B cell (primary cell): Measurements from ENCODE around the gene CDC42BPA. TPM values are rescaled to one million over a fixed set of nuclear protein-coding genes. Genes with fewer than 3 reads are reported as not detected.

Experiments
- ATAC-seq: fragments of 200-7000 bp; cut with Tn5 transposase; one replicate; pipeline ENCODE4 v1.10.0; 2021; ENCODE audit warnings: low read depth, mild to moderate bottlenecking, moderate number of reproducible peaks, moderate library complexity
- CTCF ChIA-PET: fragments of 350-600 bp; sonication (Branson Sonifier 250); formaldehyde crosslinking; loops from one replicate; lab custom pipeline; 2021; ENCODE audit warnings: antibody characterized with exemption, inconsistent platforms; lab: Charles Lee
- POLR2A ChIA-PET: fragments of 350-600 bp; sonication (Branson Sonifier 250); formaldehyde crosslinking; loops from one replicate; lab custom pipeline; 2021; ENCODE audit warnings: antibody characterized with exemption; lab: Charles Lee
- DNase-seq: peaks from one replicate; pipeline ENCODE4 v3.0.0; 2013
- H2AFZ ChIP-seq: 2 replicates; pipeline ENCODE4 v1.6.1; 2012; ENCODE audit warnings: mild to moderate bottlenecking, low read depth, low read length; ENCODE audit not compliant: insufficient read depth, poor library complexity, severe bottlenecking
- H3K27ac ChIP-seq, 2 donors: 1 replicate in 1 of 2; 2 replicates in 1 of 2; pipeline ENCODE4 v1.5.1; 2012 to 2013; ENCODE audit warnings: low read length in 2 of 2, mild to moderate bottlenecking in 2 of 2, moderate library complexity in 1 of 2
- H3K27me3 ChIP-seq, 4 experiments: fragments of 200-600 bp in 1 of 4; sonication (generic) in 1 of 4; replicated peaks in 1 of 4; 1 replicate in 2 of 4; 2 replicates in 2 of 4; pipeline versions ENCODE4 v1.6.1 to v1.7.0; 2013 to 2016; ENCODE audit warnings: low read length in 3 of 4, mild to moderate bottlenecking in 2 of 4, mixed read lengths in 1 of 4, moderate library complexity in 1 of 4; ENCODE audit not compliant: insufficient read depth in 4 of 4, control insufficient read depth in 3 of 4; ENCODE audit errors: control extremely low read depth in 1 of 4
- H3K36me3 ChIP-seq, 2 experiments: replicated peaks in 1 of 2; 1 replicate in 1 of 2; 2 replicates in 1 of 2; pipeline versions ENCODE4 v1.6.1 to v1.7.1; 2013; ENCODE audit warnings: low read length in 1 of 2; ENCODE audit not compliant: insufficient read depth in 2 of 2, control insufficient read depth in 1 of 2; ENCODE audit errors: control extremely low read depth in 1 of 2, extremely low read depth in 1 of 2
- H3K4me1 ChIP-seq, 2 donors: fragments of 200-600 bp in 1 of 2; sonication (generic) in 1 of 2; 1 replicate in 1 of 2; 2 replicates in 1 of 2; pipeline versions ENCODE4 v1.5.1 to v1.6.1; 2013 to 2017; ENCODE audit warnings: low read length in 2 of 2; ENCODE audit not compliant: control insufficient read depth in 2 of 2, insufficient read depth in 2 of 2
- H3K4me2 ChIP-seq: replicated peaks from 2 replicates; pipeline ENCODE3; 2012; ENCODE audit warnings: mild to moderate bottlenecking, low read depth, low read length; ENCODE audit not compliant: poor library complexity, severe bottlenecking
- H3K4me3 ChIP-seq, 5 experiments: fragments of 200-600 bp in 1 of 5; sonication (generic) in 1 of 5; 1 replicate in 3 of 5; 2 replicates in 2 of 5; pipeline versions ENCODE4 v1.5.1 to v1.7.0; 2011 to 2016; ENCODE audit warnings: low read length in 4 of 5, mild to moderate bottlenecking in 4 of 5, low read depth in 2 of 5, control low read depth in 1 of 5, moderate library complexity in 1 of 5; ENCODE audit not compliant: insufficient read depth in 1 of 5; ENCODE audit errors: control extremely low read depth in 1 of 5, extremely low read depth in 1 of 5
- H3K79me2 ChIP-seq: fragments of 200-600 bp; sonication (generic); one replicate; pipeline ENCODE4 v1.6.0; 2016; ENCODE audit warnings: low read length; ENCODE audit not compliant: control insufficient read depth, insufficient read depth
- H3K9ac ChIP-seq: fragments of 200-600 bp; sonication (generic); 2 replicates; pipeline ENCODE4 v1.6.1; 2017; ENCODE audit warnings: mild to moderate bottlenecking, low read length, moderate library complexity
- H3K9me3 ChIP-seq, 3 donors: one replicate each; pipeline versions ENCODE4 v1.6.1 to v1.7.1; 2013; ENCODE audit warnings: low read length in 2 of 3; ENCODE audit not compliant: control insufficient read depth in 2 of 3, insufficient read depth in 1 of 3; ENCODE audit errors: control extremely low read depth in 1 of 3
- H4K20me1 ChIP-seq: 2 replicates; pipeline ENCODE4 v1.6.0; 2012; ENCODE audit warnings: mild to moderate bottlenecking, low read length; ENCODE audit not compliant: insufficient read depth, control insufficient read depth, poor library complexity, severe bottlenecking
- H3K27ac Mint-ChIP-seq: one replicate; pipeline ENCODE4 v1.8.0; 2021; ENCODE audit warnings: mixed read lengths
- H3K27me3 Mint-ChIP-seq: one replicate; pipeline ENCODE4 v1.8.0; 2021; ENCODE audit warnings: mixed read lengths
- H3K4me1 Mint-ChIP-seq: one replicate; pipeline ENCODE4 v1.8.0; 2021; ENCODE audit warnings: mixed read lengths
- H3K4me3 Mint-ChIP-seq: one replicate; pipeline ENCODE4 v1.8.0; 2021; ENCODE audit warnings: mixed read lengths
- H3K9me3 Mint-ChIP-seq: one replicate; pipeline ENCODE4 v1.8.0; 2022; ENCODE audit warnings: mixed read lengths; ENCODE audit not compliant: insufficient read depth
- CTCF ChIP-seq: fragments of 200-600 bp; IDR thresholded peaks from one replicate; pipeline ENCODE4 v1.8.0; 2022; ENCODE audit warnings: antibody characterized with exemption, mild to moderate bottlenecking
- EZH2 ChIP-seq: IDR thresholded peaks from 2 replicates; pipeline ENCODE4 v1.6.1; 2012; ENCODE audit warnings: borderline replicate concordance, low read depth, mild to moderate bottlenecking, moderate library complexity, low read length; ENCODE audit not compliant: insufficient read depth, poor library complexity, severe bottlenecking
- WGBS: methylation state at CpG from one replicate; pipeline ENCODE4 v1.1.5; 2013; ENCODE audit warnings: missing lambda C conversion rate; ENCODE audit not compliant: insufficient coverage; 5-methylcytosine and 5-hydroxymethylcytosine counted together
- intact Hi-C: fragments of 100-400 bp; cut with micrococcal nuclease; formaldehyde crosslinking; loops from one replicate; pipeline ENCODE4 v1.10.0; 2022
- polyA plus RNA-seq: library from polyadenylated mRNA; depleted of rRNA; stranded (reverse); fragments of >200 nt; gene quantifications from 2 replicates; pipeline ENCODE4 v1.2.3, GENCODE V29; 2012
- total RNA-seq, 2 donors: library from RNA; stranded (reverse); fragments of 120-200 nt in 1 of 2; gene quantifications; 1 replicate in 1 of 2; 2 replicates in 1 of 2; pipeline versions ENCODE4 v1.2.3 to v1.2.4, GENCODE V29; 2013 to 2022

CDC42BPA gene
- total and polyA plus RNA-seq, 2 donors (not counting 1 experiment from before 2014, with no cell fraction given): 0.04 to 0.69 TPM

- Mint-ChIP-seq H3K4me3 (no peak overlapping the region), H3K4me1 (no peaks in the 10 kb centered on the region), H3K27ac (no peak overlapping the region), H3K9me3 (no peaks in the 10 kb centered on the region), H3K27me3 (peaks cover 19% of the 10 kb centered on the region)
- Histone ChIP-seq H3K4me2 (no peak overlapping the region), H3K9me3 (no peaks in the 10 kb centered on the region), H3K36me3 (no peaks in the 10 kb centered on the region), H3K9ac (no peak overlapping the region), H3K4me1 (no peaks in the 10 kb centered on the region), H3K4me3 (no peak overlapping the region), H3K79me2 (no peaks in the 10 kb centered on the region), H4K20me1 (no peaks in the 10 kb centered on the region), H2AFZ (no peak overlapping the region), H3K27me3 (peaks cover 0 to 3% (median 0%) of the 10 kb centered on the region in 4 experiments), H3K27ac (no peak overlapping the region)
- DNase-seq (no peak), ATAC-seq (no peak)
- CTCF ChIA-PET: no interaction called here
- POLR2A ChIA-PET: no interaction called here
- intact Hi-C loops: no loop called here
- WGBS: 40% methylated on average over 1 of the region's 2 CpGs
- TF ChIP-seq CTCF: no peak
- no peak for TF ChIP-seq EZH2
Observed at GRCh38 chr1:227167276-227168101, 150.8 kb downstream of the CDC42BPA start.

GRCh38 chr1:227166559-227166958, 151.7 kb downstream of the CDC42BPA start:
- Mint-ChIP-seq H3K27me3 (peaks cover 16% of the 10 kb centered on the region), H3K4me3 (no peak overlapping the region), H3K27ac (no peak overlapping the region), H3K9me3 (no peaks in the 10 kb centered on the region), H3K4me1 (no peaks in the 10 kb centered on the region)
- H3K4me2 ChIP-seq: no peak overlapping the region
- WGBS: no CpG with 5 or more reads among the region's 1 CpG
- CTCF ChIA-PET: no interaction called here
- POLR2A ChIA-PET: no interaction called here
- no peak overlapping the region for H3K27ac ChIP-seq
- no peaks in the 10 kb centered on the region for H3K4me1 ChIP-seq
- H4K20me1 ChIP-seq: no peaks in the 10 kb centered on the region
- no peaks in the 10 kb centered on the region for H3K9me3 ChIP-seq
- no peak overlapping the region for H2AFZ ChIP-seq
- intact Hi-C loops: no loop called here
- H3K36me3 ChIP-seq: no peaks in the 10 kb centered on the region
- H3K4me3 ChIP-seq: no peak overlapping the region
- H3K79me2 ChIP-seq: no peaks in the 10 kb centered on the region
- peaks cover 0 to 3% (median 0%) of the 10 kb centered on the region in 4 experiments for H3K27me3 ChIP-seq
- no peak for DNase-seq
- no peak for ATAC-seq
- TF ChIP-seq CTCF: no peak
- no peak for TF ChIP-seq EZH2
- no peak overlapping the region for H3K9ac ChIP-seq
